Endothelial cell of umbilical vein (primary cell): ENCODE results near the gene SPG11. TPM values are rescaled to one million over a fixed set of nuclear protein-coding genes. Genes with fewer than 3 reads are reported as not detected.

Experiments
- BruUV-seq: library from RNA; stranded (reverse); fragments of 400-500 nt; replicated peaks from 2 replicates; lab custom pipeline; 2021; lab: Mats Ljungman, UMichigan
- CTCF ChIA-PET: fragments of 300-600, 350-600 bp; sonication (Branson Sonifier 250); formaldehyde crosslinking; loops from one replicate; lab custom pipeline; 2021; ENCODE audit warnings: antibody characterized with exemption, inconsistent platforms; lab: Charles Lee
- POLR2A ChIA-PET: fragments of 300-600, 350-600 bp; sonication (Branson Sonifier 250); formaldehyde crosslinking; loops from one replicate; lab custom pipeline; 2021; ENCODE audit warnings: antibody characterized with exemption, inconsistent platforms; lab: Charles Lee
- DNase-seq: peaks from one replicate; pipeline ENCODE4 v3.0.0-alpha.2; 2011; ENCODE audit warnings: low read depth, low spot score
- FAIRE-seq: peaks from 2 replicates; lab custom pipeline; 2011; peaks lifted over from hg19 to GRCh38; lab: Jason Lieb, UNC
- H2AFZ ChIP-seq: 2 replicates; pipeline ENCODE4 v1.6.0; 2012; ENCODE audit warnings: low read depth, low read length, control low read depth, inconsistent platforms
- H3K27ac ChIP-seq: 2 replicates; pipeline ENCODE4 v1.5.1; 2011; ENCODE audit warnings: low read depth, mild to moderate bottlenecking, control low read depth, low read length, moderate library complexity; ENCODE audit not compliant: insufficient read depth
- H3K27me3 ChIP-seq, 2 experiments: 2 replicates each; pipeline versions ENCODE4 v1.6.0 to v1.6.1; 2011; ENCODE audit warnings: low read length in 2 of 2, mixed read lengths in 1 of 2; ENCODE audit not compliant: control insufficient read depth in 2 of 2, insufficient read depth in 2 of 2
- H3K36me3 ChIP-seq, 2 experiments: 2 replicates in 1 of 2; 3 replicates in 1 of 2; pipeline ENCODE4 v1.5.1; 2011; ENCODE audit warnings: low read length in 2 of 2, mild to moderate bottlenecking in 1 of 2, moderate library complexity in 1 of 2; ENCODE audit not compliant: control insufficient read depth in 2 of 2, insufficient read depth in 2 of 2; ENCODE audit errors: extremely low read depth in 1 of 2
- H3K4me1 ChIP-seq: 3 replicates; pipeline ENCODE4 v1.5.1; 2011; ENCODE audit warnings: mild to moderate bottlenecking, low read length; ENCODE audit not compliant: control insufficient read depth, insufficient read depth; ENCODE audit errors: extremely low read depth
- H3K4me2 ChIP-seq: 2 replicates; pipeline ENCODE4 v1.6.1; 2011; ENCODE audit warnings: low read length, control low read depth, mixed read lengths; ENCODE audit not compliant: insufficient read depth
- H3K4me3 ChIP-seq, 3 experiments: fragments of 200-600 bp in 1 of 3; sonication (generic), shearing (Covaris generic) in 1 of 3; replicated peaks in 1 of 3; 2 replicates each; pipeline ENCODE4 v1.5.1; 2011 to 2016; ENCODE audit warnings: control low read depth in 3 of 3, low read length in 3 of 3, mild to moderate bottlenecking in 2 of 3, inconsistent platforms in 1 of 3, low read depth in 1 of 3, moderate library complexity in 1 of 3; ENCODE audit not compliant: insufficient read depth in 1 of 3
- H3K79me2 ChIP-seq: 2 replicates; pipeline ENCODE4 v1.6.0; 2012; ENCODE audit warnings: low read length, inconsistent platforms; ENCODE audit not compliant: control insufficient read depth, insufficient read depth
- H3K9ac ChIP-seq: replicated peaks from 2 replicates; pipeline ENCODE3; 2011; ENCODE audit warnings: low read length, control low read depth; ENCODE audit not compliant: insufficient read depth; ENCODE audit errors: extremely low read depth
- H3K9me1 ChIP-seq: replicated peaks from 3 replicates; pipeline ENCODE4 v1.6.0; 2011; ENCODE audit warnings: mild to moderate bottlenecking, low read length; ENCODE audit not compliant: control insufficient read depth, insufficient read depth; ENCODE audit errors: extremely low read depth
- H3K9me3 ChIP-seq: replicated peaks from 2 replicates; pipeline ENCODE4 v1.5.1; 2012; ENCODE audit warnings: low read length, inconsistent platforms; ENCODE audit not compliant: control insufficient read depth, insufficient read depth
- H4K20me1 ChIP-seq: replicated peaks from 2 replicates; pipeline ENCODE3; 2011; ENCODE audit warnings: mild to moderate bottlenecking, low read length; ENCODE audit not compliant: control insufficient read depth, insufficient read depth; ENCODE audit errors: extremely low read depth
- JUN ChIP-seq: IDR thresholded peaks from 2 replicates; pipeline ENCODE4 v1.6.1; 2011; ENCODE audit warnings: borderline replicate concordance, low read depth; ENCODE audit not compliant: insufficient read length, insufficient read depth
- MYC ChIP-seq: IDR thresholded peaks from one replicate; pipeline ENCODE4 v1.6.1; 2011; ENCODE audit warnings: mild to moderate bottlenecking, low read depth, low read length
- POLR2A ChIP-seq: IDR thresholded peaks from 2 replicates; pipeline ENCODE4 v1.6.1; 2012; ENCODE audit warnings: low read depth, mild to moderate bottlenecking, control low read depth, low read length
- dilution Hi-C: fragments of 300-500 bp; cut with MboI; formaldehyde crosslinking; loops from one replicate; pipeline ENCODE4 v1.15.0; 2019; ENCODE audit warnings: low sequenced_read_pairs; ENCODE audit not compliant: extremely low pct_ligation_motif_present
- intact Hi-C: fragments of 100-400 bp; cut with micrococcal nuclease; formaldehyde crosslinking; loops from one replicate; pipeline ENCODE4 v1.10.0; 2022
- polyA plus RNA-seq, 4 experiments: library from polyadenylated mRNA; depleted of rRNA in 3 of 4; stranded (reverse) in 3 of 4; unstranded in 1 of 4; fragments of >200 nt; gene quantifications; 2 replicates each; pipeline versions ENCODE4 v1.2.1 to v1.2.3, GENCODE V29; 2011 to 2012; ENCODE audit warnings: missing spikeins in 1 of 4
- total RNA-seq: library from RNA; stranded (reverse); gene quantifications from 2 replicates; pipeline ENCODE4 v1.2.3, GENCODE V29; 2021
- TF ChIP-seq, protein P1 (sequence below), 2 donors: IDR thresholded peaks; 1 replicate in 1 of 2; 2 replicates in 1 of 2; pipeline ENCODE4 v1.5.1; 2011; ENCODE audit warnings: low read length in 2 of 2, mild to moderate bottlenecking in 2 of 2, moderate library complexity in 2 of 2, control low read depth in 1 of 2, inconsistent platforms in 1 of 2, low read depth in 1 of 2; ENCODE audit not compliant: insufficient read depth in 1 of 2; ENCODE audit errors: extremely low read depth in 1 of 2

The SPG11 gene
- total and polyA plus RNA-seq, 2 donors (not counting 3 experiments of a cell fraction or from before 2014, with no cell fraction given): 30.7 to 53.5 TPM

DNA sequence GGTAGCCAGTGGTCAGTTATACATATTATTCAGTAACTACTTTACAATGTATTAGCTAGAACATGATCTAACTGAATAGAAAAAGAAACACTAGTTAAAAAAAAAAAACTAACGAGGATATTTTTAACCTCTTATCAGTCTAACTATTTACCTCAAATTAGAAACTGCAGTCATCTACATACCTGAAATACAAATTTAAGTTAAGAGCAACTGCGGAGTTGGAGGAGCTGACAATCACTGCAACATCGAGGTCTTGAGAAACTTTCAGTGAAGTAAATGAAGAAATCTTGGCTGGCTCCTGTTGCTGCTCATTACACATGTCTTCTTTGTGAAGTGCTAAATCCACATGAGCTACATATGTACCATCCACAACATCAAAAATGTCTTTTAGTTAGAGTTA lies 6.5 kb downstream of the SPG11 start:
- ChIA-PET CTCF (no interaction called here), POLR2A (interaction anchor here (1.0 kb wide), 1 partner anchor 19 kb away, joined by 4 read pairs; no protein-coding TSS in a partner anchor)
- TF ChIP-seq, protein P1, sequence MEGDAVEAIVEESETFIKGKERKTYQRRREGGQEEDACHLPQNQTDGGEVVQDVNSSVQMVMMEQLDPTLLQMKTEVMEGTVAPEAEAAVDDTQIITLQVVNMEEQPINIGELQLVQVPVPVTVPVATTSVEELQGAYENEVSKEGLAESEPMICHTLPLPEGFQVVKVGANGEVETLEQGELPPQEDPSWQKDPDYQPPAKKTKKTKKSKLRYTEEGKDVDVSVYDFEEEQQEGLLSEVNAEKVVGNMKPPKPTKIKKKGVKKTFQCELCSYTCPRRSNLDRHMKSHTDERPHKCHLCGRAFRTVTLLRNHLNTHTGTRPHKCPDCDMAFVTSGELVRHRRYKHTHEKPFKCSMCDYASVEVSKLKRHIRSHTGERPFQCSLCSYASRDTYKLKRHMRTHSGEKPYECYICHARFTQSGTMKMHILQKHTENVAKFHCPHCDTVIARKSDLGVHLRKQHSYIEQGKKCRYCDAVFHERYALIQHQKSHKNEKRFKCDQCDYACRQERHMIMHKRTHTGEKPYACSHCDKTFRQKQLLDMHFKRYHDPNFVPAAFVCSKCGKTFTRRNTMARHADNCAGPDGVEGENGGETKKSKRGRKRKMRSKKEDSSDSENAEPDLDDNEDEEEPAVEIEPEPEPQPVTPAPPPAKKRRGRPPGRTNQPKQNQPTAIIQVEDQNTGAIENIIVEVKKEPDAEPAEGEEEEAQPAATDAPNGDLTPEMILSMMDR (IDR thresholded peaks at IDR 0.05; ENCODE audit: extremely low read depth in 1 of 2, insufficient read depth in 1 of 2, low read depth in 1 of 2, low read length in 2 of 2): no peak
- TF ChIP-seq JUN (no peak), POLR2A (no peak)
- dilution Hi-C loops: no loop called here
- Histone ChIP-seq H3K79me2 (no peaks in the 10 kb centered on the region), H3K4me2 (no peak overlapping the region), H3K9me1 (no peaks in the 10 kb centered on the region), H3K9me3 (no peaks in the 10 kb centered on the region), H3K4me3 (no peak overlapping the region), H3K9ac (no peak overlapping the region), H3K4me1 (no peaks in the 10 kb centered on the region), H2AFZ (no peak overlapping the region), H4K20me1 (no peaks in the 10 kb centered on the region), H3K27ac (no peak overlapping the region), H3K36me3 (peaks cover 3 to 6% of the 10 kb centered on the region in 2 experiments), H3K27me3 (no peaks in the 10 kb centered on the region)
- DNase-seq (no peak), FAIRE-seq (no peak)
- intact Hi-C loops: no loop called here
- no TSS peak for BruUV-seq

DNA sequence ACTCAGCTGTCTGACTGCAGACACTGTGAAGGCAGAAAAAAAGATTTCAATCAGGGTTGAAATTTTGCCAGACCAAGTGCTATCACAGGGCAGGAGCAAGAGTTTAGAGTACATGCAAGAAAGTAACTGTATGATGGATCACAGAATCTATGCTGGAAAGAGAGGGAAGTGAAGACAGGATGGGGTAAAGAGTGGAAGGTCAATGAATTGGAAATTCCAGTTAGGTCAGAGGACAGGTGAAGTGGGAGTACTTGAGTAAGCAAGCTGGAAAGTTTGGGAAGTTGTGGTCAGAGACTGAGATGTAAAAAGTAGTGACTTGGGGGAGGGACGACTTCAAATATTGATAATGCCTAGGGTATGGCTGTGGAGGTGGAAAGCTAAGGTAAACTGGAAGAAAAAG lies 7.2 kb downstream of the SPG11 start:
- H3K27me3 ChIP-seq: no peaks in the 10 kb centered on the region
- no peaks in the 10 kb centered on the region for H3K79me2 ChIP-seq
- no TSS peak for BruUV-seq
- intact Hi-C loops: no loop called here
- POLR2A ChIA-PET: interaction anchor here (1.0 kb wide), 1 partner anchor 18 kb away, joined by 4 read pairs; no protein-coding TSS in a partner anchor
- no peak overlapping the region for H2AFZ ChIP-seq
- H3K9ac ChIP-seq: no peak overlapping the region
- H3K4me1 ChIP-seq: no peaks in the 10 kb centered on the region
- dilution Hi-C loops: no loop called here
- H3K9me1 ChIP-seq: no peaks in the 10 kb centered on the region
- no peak for FAIRE-seq
- H3K27ac ChIP-seq: no peak overlapping the region
- DNase-seq: no peak
- H3K4me3 ChIP-seq: no peak overlapping the region
- no peaks in the 10 kb centered on the region for H3K9me3 ChIP-seq
- TF ChIP-seq MYC: no peak
- H4K20me1 ChIP-seq: no peaks in the 10 kb centered on the region
- CTCF ChIA-PET: no interaction called here
- no peak overlapping the region for H3K4me2 ChIP-seq
- peaks cover 5 to 9% of the 10 kb centered on the region in 2 experiments for H3K36me3 ChIP-seq
